ENCODE results near the gene TASOR2. TPM values are rescaled to one million over a fixed set of nuclear protein-coding genes. Genes with fewer than 3 reads are reported as not detected.

The TASOR2 gene
- total RNA-seq, 4 donors from 2014 or later: 55.0 to 106 (median 75.9) TPM

- no peak for DNase-seq
- Histone ChIP-seq H3K27me3 (peaks cover 7% of the 10 kb centered on the region), H3K36me3 (no peaks in the 10 kb centered on the region), H3K27ac (no peak overlapping the region), H3K4me1 (peaks cover under 1 to 16% (median 11%) of the 10 kb centered on the region in 4 donors), H3K4me3 (no peak overlapping the region), H3K9me3 (no peaks in the 10 kb centered on the region)
- in situ Hi-C loops (cut with MboI; ENCODE audit: low pct_ligation_motif_present in 1 of 4, low pct_unique_long_range_greater_than_20kb in 1 of 4, low sequenced_read_pairs in 3 of 4): no loop called here
- WGBS, 2 donors (ENCODE audit: low coverage in 1 of 2): 73 to 83% methylated on average over 3 to 5 of the region's 5 CpGs
- TF ChIP-seq POLR2AphosphoS5 (IDR thresholded peaks at IDR 0.05) (no peak), CTCF (IDR thresholded peaks at IDR 0.05) (no peak), EP300 (IDR thresholded peaks at IDR 0.05; ENCODE audit: low read depth) (no peak), POLR2A (IDR thresholded peaks at IDR 0.05) (no peak)
- intact Hi-C loops (cut with DNase I; ENCODE audit: low total_unique reads): no loop called here
Measured at GRCh38 chr10:5681930-5682329, 2.7 kb upstream of the TASOR2 start.

GRCh38 chr10:5683065-5683464, 1.6 kb upstream of the TASOR2 start:
- peaks cover 3 to 27% (median 11%) of the 10 kb centered on the region in 4 donors for H3K4me1 ChIP-seq
- DNase-seq: no peak
- no peak overlapping the region for H3K4me3 ChIP-seq
- H3K27me3 ChIP-seq: peaks cover 3% of the 10 kb centered on the region
- H3K9me3 ChIP-seq: no peaks in the 10 kb centered on the region
- WGBS, 2 donors (ENCODE audit: low coverage in 1 of 2): 74 to 81% methylated on average over 3 of the region's 3 CpGs
- intact Hi-C loops (cut with DNase I; ENCODE audit: low total_unique reads) (no loop called here), in situ Hi-C loops (cut with MboI; ENCODE audit: low pct_ligation_motif_present in 1 of 4, low pct_unique_long_range_greater_than_20kb in 1 of 4, low sequenced_read_pairs in 3 of 4) (no loop called here)
- H3K27ac ChIP-seq: no peak overlapping the region
- TF ChIP-seq CTCF (IDR thresholded peaks at IDR 0.05) (no peak), POLR2AphosphoS5 (IDR thresholded peaks at IDR 0.05) (no peak), EP300 (IDR thresholded peaks at IDR 0.05; ENCODE audit: low read depth) (no peak), POLR2A (IDR thresholded peaks at IDR 0.05) (no peak)
- H3K36me3 ChIP-seq: no peaks in the 10 kb centered on the region

- TF ChIP-seq EP300 (IDR thresholded peaks at IDR 0.05; ENCODE audit: low read depth) (no peak), POLR2AphosphoS5 (IDR thresholded peaks at IDR 0.05) (peak in 1 of 3 donors; percentile 20), POLR2A (IDR thresholded peaks at IDR 0.05) (no peak), CTCF (IDR thresholded peaks at IDR 0.05) (peak; percentile 29 to 44 (median 35))
- Histone ChIP-seq H3K36me3 (no peaks in the 10 kb centered on the region), H3K4me1 (peaks cover 3 to 27% (median 11%) of the 10 kb centered on the region in 4 donors), H3K4me3 (peak overlapping the region; percentile 84 to 99 (median 92)), H3K27me3 (no peaks in the 10 kb centered on the region), H3K9me3 (no peaks in the 10 kb centered on the region), H3K27ac (peak overlapping the region; percentile 93 to 96 (median 94))
- 0 to 1% methylated on average over 22 to 51 of the region's 77 CpGs for WGBS, 2 donors (ENCODE audit: low coverage in 1 of 2)
- in situ Hi-C loops (cut with MboI; ENCODE audit: low pct_ligation_motif_present in 1 of 4, low pct_unique_long_range_greater_than_20kb in 1 of 4, low sequenced_read_pairs in 3 of 4) (no loop called here), intact Hi-C loops (cut with DNase I; ENCODE audit: low total_unique reads) (no loop called here)
- DNase-seq: peak; percentile 75
Measured at GRCh38 chr10:5684971-5685763, 529 bp downstream of the TASOR2 start.

- H3K27me3 ChIP-seq: no peaks in the 10 kb centered on the region
- intact Hi-C loops (cut with DNase I; ENCODE audit: low total_unique reads): no loop called here
- WGBS, 2 donors (ENCODE audit: low coverage in 1 of 2): 3 to 7% methylated on average over 9 to 10 of the region's 10 CpGs
- peaks cover 3 to 27% (median 11%) of the 10 kb centered on the region in 4 donors for H3K4me1 ChIP-seq
- peak overlapping the region; percentile 93 to 96 (median 94) for H3K27ac ChIP-seq
- H3K36me3 ChIP-seq: no peaks in the 10 kb centered on the region
- no peaks in the 10 kb centered on the region for H3K9me3 ChIP-seq
- in situ Hi-C loops (cut with MboI; ENCODE audit: low pct_ligation_motif_present in 1 of 4, low pct_unique_long_range_greater_than_20kb in 1 of 4, low sequenced_read_pairs in 3 of 4): no loop called here
- no peak for DNase-seq
- TF ChIP-seq CTCF (IDR thresholded peaks at IDR 0.05) (no peak), POLR2A (IDR thresholded peaks at IDR 0.05) (no peak), POLR2AphosphoS5 (IDR thresholded peaks at IDR 0.05) (no peak)
- peak overlapping the region; percentile 84 to 99 (median 92) for H3K4me3 ChIP-seq
Measured at GRCh38 chr10:5685764-5686240, 1.2 kb downstream of the TASOR2 start.

Data from transverse colon (tissue), 4 donors.